ENCODE results near the gene STAC3. TPM values are rescaled to one million over a fixed set of nuclear protein-coding genes. Genes with fewer than 3 reads are reported as not detected.
A peak's percentile ranks its signal among the peaks of the same experiment; 100 is the strongest.

STAC3 gene
- total and polyA plus RNA-seq, 10 of the 15 experiments (the other 5 are each of a cell fraction or from before 2014, with no cell fraction given) = 0.49 to 9.9 (median 3.8) TPM

GRCh38 chr12:57280211-57281062 lies 29.4 kb upstream of the STAC3 start (continued):
- TF ChIP-seq ZBTB33 (IDR thresholded peaks at IDR 0.05) (no peak), PKNOX1 (IDR thresholded peaks at IDR 0.05) (peak; percentile 87), SMC3 (IDR thresholded peaks at IDR 0.05; ENCODE audit: borderline replicate concordance, low read length) (no peak), TBL1XR1 (IDR thresholded peaks at IDR 0.05; ENCODE audit: low read depth, low read length) (no peak), HCFC1 (IDR thresholded peaks at IDR 0.05; ENCODE audit: low read length) (no peak), SIX5 (IDR thresholded peaks at IDR 0.05; ENCODE audit: low read depth, low read length, severe bottlenecking) (no peak), TARDBP (IDR thresholded peaks at IDR 0.05; ENCODE audit: borderline replicate concordance) (no peak; the same call in 1 of the 2 replicates), CTCF (IDR thresholded peaks at IDR 0.05 in 2 of 3, conservative IDR thresholded peaks at IDR 0.05 in 1 of 3; ENCODE audit: control insufficient read depth in 2 of 3, extremely low read depth in 1 of 3, insufficient read depth in 1 of 3, low read depth in 3 of 3, low read length in 3 of 3) (no peak), TCF7 (IDR thresholded peaks at IDR 0.05; ENCODE audit: borderline replicate concordance) (0 out of 2 replicates have a peak, but pooled peaks have one; percentile 50), CBX5 (IDR thresholded peaks at IDR 0.05; ENCODE audit: low read depth) (no peak), RUNX3 (IDR thresholded peaks at IDR 0.05; ENCODE audit: low read length) (no peak; the same call in none of the 2 replicates)

Measured in GM12878 (cell line).